GM12878 (cell line): ENCODE measurements around the gene PXT1. TPM values are rescaled to one million over a fixed set of nuclear protein-coding genes. Genes with fewer than 3 reads are reported as not detected.
A peak's percentile ranks its signal among the peaks of the same experiment; 100 is the strongest.

Experiments
- ATAC-seq: fragments of 200-7000 bp; cut with Tn5 transposase; 3 replicates; pipeline ENCODE4 v1.9.1; 2020; ENCODE audit warnings: mild to moderate bottlenecking, moderate library complexity
- BruUV-seq: library from RNA; stranded (reverse); fragments of 400-500 nt; replicated peaks from 2 replicates; lab custom pipeline; 2021; lab: Mats Ljungman, UMichigan
- CTCF ChIA-PET: fragments of 300-600 bp; sonication (Branson Sonifier 250); formaldehyde crosslinking; extraction: SDS; loops from one replicate; lab custom pipeline; 2021; ENCODE audit warnings: inconsistent platforms; lab: Yijun Ruan, JAX
- POLR2A ChIA-PET: fragments of 350-600 bp; formaldehyde crosslinking; extraction: SDS; loops from one replicate; lab custom pipeline; 2021; ENCODE audit warnings: inconsistent platforms; lab: Charles Lee
- RAD21 ChIA-PET: fragments of 300-600 bp; sonication (Branson Sonifier 250); formaldehyde crosslinking; loops from one replicate; lab custom pipeline; 2023; ENCODE audit warnings: antibody characterized with exemption; ENCODE audit not compliant: unreplicated experiment; lab: Charles Lee
- SMC1A ChIA-PET: fragments of 300-600 bp; sonication (Branson Sonifier 250); formaldehyde crosslinking; loops from one replicate; lab custom pipeline; 2023; ENCODE audit not compliant: unreplicated experiment, uncharacterized antibody; lab: Charles Lee
- DNase-seq: peaks from one replicate; pipeline ENCODE4 v3.0.0-alpha.2; 2011; ENCODE audit warnings: low read depth, low spot score
- FAIRE-seq: peaks from 3 replicates; lab custom pipeline; 2011; peaks lifted over from hg19 to GRCh38; lab: Jason Lieb, UNC
- H2AFZ ChIP-seq: 2 replicates; pipeline ENCODE4 v1.6.0; 2011; ENCODE audit warnings: low read depth, low read length, control low read depth; ENCODE audit not compliant: control insufficient read depth
- H3K27ac ChIP-seq: 2 replicates; pipeline ENCODE4 v1.5.1; 2011; ENCODE audit warnings: control low read depth; ENCODE audit not compliant: control insufficient read depth, insufficient read depth
- H3K27me3 ChIP-seq, 2 experiments: replicated peaks in 1 of 2; 2 replicates each; pipeline versions ENCODE4 v1.6.0 to v1.6.1; 2011; ENCODE audit warnings: low read length in 1 of 2; ENCODE audit not compliant: control insufficient read depth in 2 of 2, insufficient read depth in 2 of 2
- H3K36me3 ChIP-seq, 2 experiments: 2 replicates each; pipeline ENCODE4 v1.5.1; 2011; ENCODE audit warnings: low read length in 1 of 2; ENCODE audit not compliant: control insufficient read depth in 2 of 2, insufficient read depth in 2 of 2
- H3K4me1 ChIP-seq: 2 replicates; pipeline ENCODE4 v1.6.1; 2011; ENCODE audit warnings: mild to moderate bottlenecking, low read length, moderate library complexity, mixed read lengths; ENCODE audit not compliant: control insufficient read depth, insufficient read depth
- H3K4me2 ChIP-seq: 2 replicates; pipeline ENCODE4 v1.6.0; 2011; ENCODE audit warnings: control low read depth; ENCODE audit not compliant: control insufficient read depth, insufficient read depth
- H3K4me3 ChIP-seq: fragments of 200-600 bp; sonication (generic); 2 replicates; pipeline ENCODE4 v1.5.1; 2016
- H3K79me2 ChIP-seq: 2 replicates; pipeline ENCODE4 v1.6.0; 2011; ENCODE audit warnings: low read length; ENCODE audit not compliant: control insufficient read depth, insufficient read depth
- H3K9ac ChIP-seq: 2 replicates; pipeline ENCODE4 v1.8.0; 2011; ENCODE audit warnings: low read length, control low read depth, mixed read lengths; ENCODE audit not compliant: control insufficient read depth, insufficient read depth
- H3K9me3 ChIP-seq: replicated peaks from 3 replicates; pipeline ENCODE4 v1.5.1; 2011; ENCODE audit warnings: mild to moderate bottlenecking, low read length; ENCODE audit not compliant: control insufficient read depth, insufficient read depth
- H4K20me1 ChIP-seq: 2 replicates; pipeline ENCODE4 v1.6.0; 2011; ENCODE audit not compliant: control insufficient read depth, insufficient read depth
- CHD1 ChIP-seq: IDR thresholded peaks from 2 replicates; pipeline ENCODE4 v1.6.1; 2012; ENCODE audit warnings: low read depth, low read length, improper control_type of control experiment
- CHD4 ChIP-seq: fragments of 200-600 bp; sonication (generic); IDR thresholded peaks from 2 replicates; pipeline ENCODE4 v1.6.1; 2016; ENCODE audit warnings: mild to moderate bottlenecking
- EGR1 ChIP-seq, 2 experiments: IDR thresholded peaks; 1 replicate in 1 of 2; 2 replicates in 1 of 2; pipeline ENCODE4 v1.6.1; 2011 to 2012; ENCODE audit warnings: low read depth in 2 of 2, low read length in 2 of 2, borderline replicate concordance in 1 of 2, mild to moderate bottlenecking in 1 of 2, moderate library complexity in 1 of 2
- ESRRA ChIP-seq: IDR thresholded peaks from 2 replicates; pipeline ENCODE4 v1.6.1; 2012; ENCODE audit warnings: mild to moderate bottlenecking, low read length, improper control_type of control experiment
- FOXK2 ChIP-seq: fragments of 450-650 bp; IDR thresholded peaks from 2 replicates; pipeline ENCODE4 v1.6.1; 2017; ENCODE audit warnings: mild to moderate bottlenecking, moderate library complexity
- KAT2A ChIP-seq: conservative IDR thresholded peaks from 2 replicates; pipeline ENCODE4 v1.6.1; 2011; ENCODE audit warnings: low read depth, low read length; ENCODE audit not compliant: control insufficient read depth
- MEF2A ChIP-seq: IDR thresholded peaks from 2 replicates; pipeline ENCODE4 v1.6.1; 2011; ENCODE audit warnings: low read depth, mild to moderate bottlenecking, low read length, moderate library complexity; ENCODE audit not compliant: insufficient read depth
- NFIC ChIP-seq: IDR thresholded peaks from 2 replicates; pipeline ENCODE4 v1.6.1; 2012; ENCODE audit warnings: low read depth, mild to moderate bottlenecking, inconsistent platforms, low read length, moderate library complexity
- NFXL1 ChIP-seq: fragments of 450-650 bp; IDR thresholded peaks from 2 replicates; pipeline ENCODE4 v1.6.1; 2017; ENCODE audit warnings: antibody characterized with exemption, mild to moderate bottlenecking, borderline replicate concordance
- NR2C1 ChIP-seq: fragments of 450-650 bp; IDR thresholded peaks from 2 replicates; pipeline ENCODE4 v1.6.1; 2017; ENCODE audit warnings: antibody characterized with exemption, mild to moderate bottlenecking, moderate library complexity
- PAX5 ChIP-seq: IDR thresholded peaks from 2 replicates; pipeline ENCODE4 v1.6.1; 2011; ENCODE audit warnings: low read depth, low read length, borderline replicate concordance
- POU2F2 ChIP-seq: IDR thresholded peaks from 3 replicates; pipeline ENCODE4 v1.6.1; 2011; ENCODE audit warnings: low read depth, mild to moderate bottlenecking, low read length, borderline replicate concordance
- RB1 ChIP-seq: fragments of 450-650 bp; formaldehyde crosslinking; IDR thresholded peaks from 2 replicates; pipeline ENCODE4 v1.6.1; 2017; ENCODE audit warnings: mild to moderate bottlenecking, borderline replicate concordance
- SKIL ChIP-seq: fragments of 450-650 bp; IDR thresholded peaks from 2 replicates; pipeline ENCODE4 v1.6.1; 2017; ENCODE audit warnings: mild to moderate bottlenecking, low read depth, inconsistent platforms; ENCODE audit not compliant: poor library complexity, severe bottlenecking
- SPI1 ChIP-seq: IDR thresholded peaks from 2 replicates; pipeline ENCODE4 v1.6.1; 2011; ENCODE audit warnings: low read depth, mild to moderate bottlenecking, low read length, moderate library complexity, borderline replicate concordance; ENCODE audit not compliant: insufficient read depth
- SUPT20H ChIP-seq: IDR thresholded peaks from 2 replicates; pipeline ENCODE4 v1.6.1; 2011; ENCODE audit warnings: low read depth, mild to moderate bottlenecking, low read length, moderate library complexity, borderline replicate concordance; ENCODE audit not compliant: control insufficient read depth
- TCF7 ChIP-seq: IDR thresholded peaks from 2 replicates; pipeline ENCODE4 v1.6.1; 2014; ENCODE audit warnings: antibody characterized with exemption, borderline replicate concordance
- WRNIP1 ChIP-seq: IDR thresholded peaks from 2 replicates; pipeline ENCODE4 v1.6.1; 2011; ENCODE audit warnings: low read depth, low read length, improper control_type of control experiment, borderline replicate concordance
- ZBTB33 ChIP-seq: fragments of 450-650 bp; IDR thresholded peaks from 2 replicates; pipeline ENCODE4 v1.6.1; 2017; ENCODE audit warnings: mild to moderate bottlenecking
- WGBS: methylation state at CpG from one replicate; pipeline ENCODE4 v1.1.6; 2016; ENCODE audit warnings: low lambda C conversion rate; ENCODE audit not compliant: insufficient replicate concordance, insufficient coverage; ENCODE audit errors: missing lambda C conversion rate; 5-methylcytosine and 5-hydroxymethylcytosine counted together
- in situ Hi-C: fragments of 300-500 bp; cut with MboI; formaldehyde crosslinking; loops from 9 replicates; pipeline ENCODE4 v1.14.3; 2018; ENCODE audit warnings: mixed read lengths
- intact Hi-C: fragments of 100-400 bp; cut with micrococcal nuclease; formaldehyde crosslinking; loops from one replicate; pipeline ENCODE4 v1.14.2; 2022; ENCODE audit not compliant: unreplicated experiment
- polyA plus RNA-seq, 11 experiments: library from polyadenylated mRNA; depleted of rRNA in 4 of 11; unstranded in 6 of 11; stranded (reverse) in 5 of 11; fragments of >200 nt; fragmentation: Nextera tagmentation in 4 of 11; fragmentation: Illumina TruSeq in 1 of 11; extraction: Ambion mirVana in 4 of 11; extraction: Trizol in 1 of 11; gene quantifications; 1 replicate in 1 of 11; 2 replicates in 10 of 11; pipeline versions ENCODE4 v1.2.1 to v1.2.3, GENCODE V29; 2011 to 2016; ENCODE audit warnings: inconsistent platforms in 2 of 11, missing spikeins in 2 of 11, low read depth in 1 of 11
- total RNA-seq, 4 experiments: library from RNA; depleted of rRNA in 3 of 4; stranded (reverse); fragments of >200 nt in 3 of 4; fragmentation: Illumina TruSeq in 1 of 4; extraction: Trizol in 1 of 4; gene quantifications; 2 replicates each; pipeline versions ENCODE4 v1.2.1 to v1.2.3, GENCODE V29; 2013 to 2021

Gene PXT1
- total and polyA plus RNA-seq, 10 of the 15 experiments (the other 5 are each of a cell fraction or from before 2014, with no cell fraction given), result 0.27 to 2.9 (median 0.50) TPM

- intact Hi-C loops, result loop anchor here (1.0 to 5.0 kb wide), 2 partner anchors 18 to 241 kb away; no protein-coding TSS in a partner anchor
- H3K4me2 ChIP-seq, result peak overlapping the region; percentile 91
- ChIA-PET POLR2A (interaction anchor here (1.0 to 1.7 kb wide), 3 partner anchors 11 to 158 kb away, joined by 3 to 19 read pairs (median 10); no protein-coding TSS in a partner anchor), SMC1A (interaction anchor here (1.1 to 1.6 kb wide), 3 partner anchors 14 to 156 kb away, joined by 3 to 6 read pairs (median 3); no protein-coding TSS in a partner anchor), RAD21 (interaction anchor here (0.6 to 1.7 kb wide), 5 partner anchors 11 to 656 kb away, joined by 3 to 9 read pairs (median 5); partner anchors contain the start of gene CDKN1A), CTCF (interaction anchor here (1.0 to 1.4 kb wide), 6 partner anchors 9 to 182 kb away, joined by 3 to 5 read pairs (median 3); no protein-coding TSS in a partner anchor)
- peaks cover 7% of the 10 kb centered on the region for H3K4me1 ChIP-seq
- H2AFZ ChIP-seq, result peak overlapping the region; percentile 86
- no TSS peak for BruUV-seq
- ATAC-seq, result peak; percentile 88
- no peaks in the 10 kb centered on the region for H3K27me3 ChIP-seq
- no peaks in the 10 kb centered on the region for H4K20me1 ChIP-seq
- 4% methylated on average over 8 of the region's 8 CpGs for WGBS
- H3K79me2 ChIP-seq, result peaks cover 38% of the 10 kb centered on the region
- H3K27ac ChIP-seq, result peak overlapping the region; percentile 95
- H3K9ac ChIP-seq, result peak overlapping the region; percentile 28
- peak; percentile 83 for DNase-seq
- FAIRE-seq, result peak; percentile 88
- in situ Hi-C loops, result no loop called here
- no peaks in the 10 kb centered on the region for H3K9me3 ChIP-seq
- H3K4me3 ChIP-seq, result peak overlapping the region; percentile 46; the same call in 1 of the 2 replicates
- no peaks in the 10 kb centered on the region for H3K36me3 ChIP-seq
- TF ChIP-seq NR2C1, result no peak
- no peak for TF ChIP-seq TCF7
- no peak for TF ChIP-seq KAT2A
- TF ChIP-seq ZBTB33, result no peak
- no peak for TF ChIP-seq SKIL
- TF ChIP-seq ESRRA, result no peak
- no peak for TF ChIP-seq PAX5
- no peak for TF ChIP-seq EGR1 (IDR thresholded peaks at IDR 0.05; ENCODE audit: borderline replicate concordance in 1 of 2, low read depth in 2 of 2, low read length in 2 of 2)
- no peak for TF ChIP-seq RB1
- peak; percentile 36; the same call in 1 of the 2 replicates for TF ChIP-seq SPI1
- TF ChIP-seq CHD1, result 0 out of 2 replicates have a peak, but pooled peaks have one; percentile 52
- no peak for TF ChIP-seq MEF2A
- TF ChIP-seq NFXL1, result no peak
- TF ChIP-seq POU2F2, result no peak
- no peak for TF ChIP-seq FOXK2
- no peak for TF ChIP-seq CHD4
- no peak for TF ChIP-seq SUPT20H
- peak; percentile 48; the same call in 1 of the 2 replicates for TF ChIP-seq WRNIP1
- no peak for TF ChIP-seq NFIC
Measured at GRCh38 chr6:36441307-36441894, 1.3 kb downstream of the PXT1 start.
